SK-N-SH (cell line): ENCODE results near the gene TBX2.

ENCODE experiments used
- EP300 ChIP-seq, 2 experiments: IDR thresholded peaks; 2 replicates each; pipeline versions ENCODE4 v1.4.0 to v1.6.1; 2012; ENCODE audit warnings: borderline replicate concordance in 1 of 2, low read depth in 1 of 2, low read length in 1 of 2
- GABPA ChIP-seq: IDR thresholded peaks from 2 replicates; pipeline ENCODE4 v1.4.0; 2012; ENCODE audit warnings: low read depth, mild to moderate bottlenecking
- POLR2AphosphoS5 ChIP-seq: IDR thresholded peaks from 2 replicates; pipeline ENCODE4 v1.6.1; 2012; ENCODE audit warnings: low read depth, low read length
- RAD21 ChIP-seq: IDR thresholded peaks from 2 replicates; pipeline ENCODE4 v1.6.1; 2012; ENCODE audit warnings: mild to moderate bottlenecking, low read length
- TF ChIP-seq, protein P1 (sequence below): IDR thresholded peaks from 2 replicates; pipeline ENCODE4 v1.6.1; 2012; ENCODE audit warnings: mild to moderate bottlenecking, low read depth, low read length, moderate library complexity
- TF ChIP-seq, protein P2 (sequence below): fragments of 200-600 bp; sonication (generic); IDR thresholded peaks from 2 replicates; pipeline ENCODE4 v1.6.1; 2017; ENCODE audit warnings: antibody characterized with exemption, mild to moderate bottlenecking, moderate library complexity

DNA sequence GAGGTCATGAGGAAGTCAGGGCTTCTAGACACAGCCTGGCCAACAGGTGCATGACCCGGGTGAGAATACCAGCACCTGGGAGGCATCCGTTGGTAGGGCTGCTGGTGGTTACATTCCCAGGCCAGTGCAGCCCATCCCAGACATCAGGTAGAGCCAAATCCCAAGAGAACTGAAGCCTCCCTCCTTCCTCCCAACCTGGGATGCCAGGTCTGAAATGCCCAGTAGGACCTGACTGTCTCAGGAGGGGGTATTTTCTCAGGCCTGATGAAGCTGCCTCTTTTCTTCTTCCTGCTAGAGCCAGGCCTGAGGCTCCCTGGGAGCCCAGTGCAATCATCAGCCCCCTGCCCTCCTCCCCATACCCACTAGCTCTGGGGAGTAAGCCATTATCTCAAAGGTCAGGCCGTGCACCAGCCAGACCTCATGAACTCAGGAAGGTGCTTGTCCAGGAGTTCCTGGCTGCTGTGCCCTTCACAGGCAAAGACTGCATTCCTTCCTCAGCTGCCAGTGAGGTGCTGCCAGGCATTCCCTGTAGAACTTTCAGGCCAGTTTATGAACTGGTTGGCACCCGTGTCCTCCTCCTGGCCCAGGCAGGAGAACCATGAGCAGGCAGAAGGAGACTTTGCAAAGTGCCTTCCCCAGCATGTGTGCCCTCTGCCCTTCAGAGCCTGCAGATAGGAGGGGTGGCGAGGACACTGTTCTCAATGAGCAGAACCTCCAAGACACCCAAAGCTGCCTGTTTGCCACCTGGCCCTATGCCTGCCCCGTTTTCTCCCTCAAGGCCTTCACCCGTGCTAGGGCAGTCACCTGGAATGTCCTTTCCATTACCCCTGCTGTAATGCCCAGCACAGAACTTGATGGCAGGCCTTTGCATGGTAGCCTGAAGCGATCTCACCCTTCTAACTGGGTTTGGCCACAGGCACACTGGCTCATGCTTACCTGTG is 7.6 kb downstream of the TBX2 start:
- TF ChIP-seq, protein P1, sequence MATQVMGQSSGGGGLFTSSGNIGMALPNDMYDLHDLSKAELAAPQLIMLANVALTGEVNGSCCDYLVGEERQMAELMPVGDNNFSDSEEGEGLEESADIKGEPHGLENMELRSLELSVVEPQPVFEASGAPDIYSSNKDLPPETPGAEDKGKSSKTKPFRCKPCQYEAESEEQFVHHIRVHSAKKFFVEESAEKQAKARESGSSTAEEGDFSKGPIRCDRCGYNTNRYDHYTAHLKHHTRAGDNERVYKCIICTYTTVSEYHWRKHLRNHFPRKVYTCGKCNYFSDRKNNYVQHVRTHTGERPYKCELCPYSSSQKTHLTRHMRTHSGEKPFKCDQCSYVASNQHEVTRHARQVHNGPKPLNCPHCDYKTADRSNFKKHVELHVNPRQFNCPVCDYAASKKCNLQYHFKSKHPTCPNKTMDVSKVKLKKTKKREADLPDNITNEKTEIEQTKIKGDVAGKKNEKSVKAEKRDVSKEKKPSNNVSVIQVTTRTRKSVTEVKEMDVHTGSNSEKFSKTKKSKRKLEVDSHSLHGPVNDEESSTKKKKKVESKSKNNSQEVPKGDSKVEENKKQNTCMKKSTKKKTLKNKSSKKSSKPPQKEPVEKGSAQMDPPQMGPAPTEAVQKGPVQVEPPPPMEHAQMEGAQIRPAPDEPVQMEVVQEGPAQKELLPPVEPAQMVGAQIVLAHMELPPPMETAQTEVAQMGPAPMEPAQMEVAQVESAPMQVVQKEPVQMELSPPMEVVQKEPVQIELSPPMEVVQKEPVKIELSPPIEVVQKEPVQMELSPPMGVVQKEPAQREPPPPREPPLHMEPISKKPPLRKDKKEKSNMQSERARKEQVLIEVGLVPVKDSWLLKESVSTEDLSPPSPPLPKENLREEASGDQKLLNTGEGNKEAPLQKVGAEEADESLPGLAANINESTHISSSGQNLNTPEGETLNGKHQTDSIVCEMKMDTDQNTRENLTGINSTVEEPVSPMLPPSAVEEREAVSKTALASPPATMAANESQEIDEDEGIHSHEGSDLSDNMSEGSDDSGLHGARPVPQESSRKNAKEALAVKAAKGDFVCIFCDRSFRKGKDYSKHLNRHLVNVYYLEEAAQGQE = no peak
- TF ChIP-seq, protein P2, sequence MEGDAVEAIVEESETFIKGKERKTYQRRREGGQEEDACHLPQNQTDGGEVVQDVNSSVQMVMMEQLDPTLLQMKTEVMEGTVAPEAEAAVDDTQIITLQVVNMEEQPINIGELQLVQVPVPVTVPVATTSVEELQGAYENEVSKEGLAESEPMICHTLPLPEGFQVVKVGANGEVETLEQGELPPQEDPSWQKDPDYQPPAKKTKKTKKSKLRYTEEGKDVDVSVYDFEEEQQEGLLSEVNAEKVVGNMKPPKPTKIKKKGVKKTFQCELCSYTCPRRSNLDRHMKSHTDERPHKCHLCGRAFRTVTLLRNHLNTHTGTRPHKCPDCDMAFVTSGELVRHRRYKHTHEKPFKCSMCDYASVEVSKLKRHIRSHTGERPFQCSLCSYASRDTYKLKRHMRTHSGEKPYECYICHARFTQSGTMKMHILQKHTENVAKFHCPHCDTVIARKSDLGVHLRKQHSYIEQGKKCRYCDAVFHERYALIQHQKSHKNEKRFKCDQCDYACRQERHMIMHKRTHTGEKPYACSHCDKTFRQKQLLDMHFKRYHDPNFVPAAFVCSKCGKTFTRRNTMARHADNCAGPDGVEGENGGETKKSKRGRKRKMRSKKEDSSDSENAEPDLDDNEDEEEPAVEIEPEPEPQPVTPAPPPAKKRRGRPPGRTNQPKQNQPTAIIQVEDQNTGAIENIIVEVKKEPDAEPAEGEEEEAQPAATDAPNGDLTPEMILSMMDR = no peak
- TF ChIP-seq GABPA = no peak
- no peak for TF ChIP-seq EP300 (IDR thresholded peaks at IDR 0.05; ENCODE audit: borderline replicate concordance in 1 of 2, low read depth in 1 of 2, low read length in 1 of 2)
- TF ChIP-seq RAD21 = no peak
- peak; percentile 53; the same call in 1 of the 2 replicates for TF ChIP-seq POLR2AphosphoS5
